Activated T-helper 9 cell treated with anti-CD3 and anti-CD28 coated beads, Interleukin-2, amount 50 U/mL, for 16 hours (primary cell): ENCODE results near the gene THBS2.

Experiments
- DNase-seq: peaks from one replicate; pipeline ENCODE4 v3.0.0-alpha.2; 2020; ENCODE audit warnings: low read depth

Gene THBS2

DNA sequence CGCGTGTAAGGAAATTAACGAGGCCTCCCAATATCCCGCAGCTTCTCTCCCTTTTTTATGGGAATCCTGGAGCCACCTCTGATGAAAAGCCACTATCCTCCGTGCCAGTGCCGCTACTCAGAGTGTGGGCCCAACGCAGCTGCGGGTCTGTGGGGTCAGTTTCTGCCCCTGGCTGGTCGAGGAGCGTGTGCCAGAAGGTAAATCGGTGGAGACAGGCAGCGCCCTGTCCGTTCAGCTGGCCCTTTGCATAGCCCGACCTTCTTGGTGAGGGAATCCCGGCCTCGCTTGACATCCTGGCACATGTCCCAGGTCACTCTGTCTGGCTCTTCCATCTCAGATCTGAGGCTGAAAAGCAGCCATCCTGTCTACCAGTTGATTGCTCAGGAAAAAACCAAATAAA, 4.6 kb downstream of the THBS2 start:
- DNase-seq, result no peak

DNA sequence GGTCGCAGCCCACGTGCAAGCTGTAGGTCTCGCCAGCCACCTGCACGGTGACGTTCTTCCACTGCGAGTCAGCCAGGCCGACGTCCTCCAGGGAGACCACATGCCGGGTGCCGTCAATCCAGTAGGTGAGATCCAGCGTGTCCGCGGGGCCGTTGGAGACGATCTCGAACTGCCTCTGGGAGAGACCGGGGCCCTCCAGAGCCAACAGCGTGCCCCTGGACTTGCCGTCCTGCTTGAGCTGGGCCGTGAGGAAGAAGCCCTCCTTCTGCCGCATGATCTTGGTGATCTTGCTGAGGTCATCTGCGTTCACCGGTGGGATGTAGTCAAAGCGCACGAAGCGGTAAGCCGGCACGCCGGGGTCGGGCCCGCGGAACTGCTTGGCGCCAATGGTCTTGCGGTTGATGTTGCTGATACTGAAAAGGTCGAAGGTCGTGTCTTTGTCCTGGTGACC, 5.1 kb downstream of the THBS2 start:
- DNase-seq, result no peak

DNA sequence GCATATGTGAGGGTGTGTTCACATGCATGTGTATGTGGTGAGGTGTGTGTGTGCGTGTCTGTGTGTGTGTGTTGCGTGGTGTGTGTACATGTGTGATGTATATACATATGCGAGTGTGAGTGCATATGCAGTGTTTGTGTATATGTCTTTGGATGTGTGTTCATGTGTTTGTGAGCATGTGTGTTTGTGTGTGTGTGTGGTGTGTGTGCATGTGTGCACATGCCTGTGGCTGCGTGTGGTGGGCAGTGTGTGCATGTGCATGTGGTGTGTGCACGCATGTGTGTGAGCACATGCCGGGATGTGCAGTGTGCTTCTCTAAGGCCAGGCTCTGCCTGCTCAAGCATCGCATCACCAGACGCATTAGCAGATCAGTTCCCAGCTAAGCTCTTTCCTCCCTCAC, 5.7 kb downstream of the THBS2 start:
- DNase-seq, result no peak

DNA sequence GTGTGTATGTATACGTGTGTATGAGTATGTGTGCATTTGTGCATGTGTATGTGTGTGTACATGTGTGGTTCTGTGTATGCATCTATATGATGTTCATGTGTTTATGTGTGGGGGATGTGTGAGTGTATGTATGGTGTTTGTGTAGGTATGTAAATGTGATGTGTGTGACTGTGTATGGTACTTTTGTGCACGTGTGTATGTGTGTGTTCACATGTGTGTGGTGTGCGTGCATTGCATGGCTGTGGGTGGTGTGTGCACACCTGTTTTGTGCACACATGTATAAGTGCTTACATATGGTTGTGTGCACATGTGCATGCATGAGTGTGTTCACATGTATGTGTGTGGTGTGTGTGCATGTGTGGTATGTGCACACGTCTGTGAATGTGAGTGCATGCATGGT, 6.2 kb downstream of the THBS2 start:
- no peak for DNase-seq

DNA sequence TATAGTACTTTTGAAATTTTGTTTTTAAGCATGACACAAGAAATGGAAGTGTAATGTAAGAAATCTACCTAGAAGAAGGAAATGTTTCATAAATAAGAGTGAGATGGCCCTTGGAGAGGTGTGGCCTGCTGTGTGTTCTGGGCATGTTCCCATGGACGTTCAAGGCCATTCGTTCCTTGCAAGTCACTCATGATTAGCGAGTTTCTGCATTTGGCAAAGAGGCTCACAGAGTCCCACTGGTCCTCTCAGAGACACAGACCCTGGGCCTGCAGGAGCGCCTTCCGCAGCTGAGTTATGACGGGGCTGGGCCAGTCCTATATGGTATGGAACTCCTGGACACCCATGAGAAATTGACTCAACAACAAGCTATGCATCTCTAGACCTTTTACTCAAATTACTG, 7.2 kb downstream of the THBS2 start:
- no peak for DNase-seq

DNA sequence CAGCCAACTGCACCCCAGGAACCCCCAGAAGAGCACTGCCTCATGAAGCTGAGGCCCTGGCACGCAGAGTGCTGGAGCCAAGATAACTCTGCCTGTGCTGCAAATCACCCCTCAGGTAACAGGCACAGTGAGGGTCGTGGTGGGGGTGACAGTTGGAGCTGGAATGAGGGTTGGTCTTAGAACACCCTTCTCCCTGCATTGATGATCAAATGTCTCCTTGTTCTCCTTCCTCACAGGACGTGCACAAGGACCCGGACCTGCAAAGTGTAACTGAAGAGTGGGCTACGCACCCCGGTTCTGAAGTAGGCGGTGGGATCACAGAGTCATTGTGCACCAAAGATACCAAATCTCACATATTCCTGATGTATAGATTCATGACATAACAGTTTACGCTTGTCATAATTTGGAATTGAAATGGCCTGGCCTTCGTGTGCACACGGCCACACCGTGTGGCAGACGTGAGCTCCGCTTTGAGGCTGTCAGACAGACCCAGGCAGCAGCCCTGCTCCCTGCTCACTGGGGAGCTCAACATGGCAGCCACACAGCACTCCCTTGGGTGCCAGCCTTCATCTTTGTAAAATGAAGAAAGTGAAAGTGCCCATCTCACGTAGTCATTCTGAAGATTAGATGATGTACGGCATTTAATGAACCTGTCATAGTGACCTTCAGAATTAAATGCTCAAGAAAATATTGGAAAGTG, 8.8 kb downstream of the THBS2 start:
- no peak for DNase-seq

DNA sequence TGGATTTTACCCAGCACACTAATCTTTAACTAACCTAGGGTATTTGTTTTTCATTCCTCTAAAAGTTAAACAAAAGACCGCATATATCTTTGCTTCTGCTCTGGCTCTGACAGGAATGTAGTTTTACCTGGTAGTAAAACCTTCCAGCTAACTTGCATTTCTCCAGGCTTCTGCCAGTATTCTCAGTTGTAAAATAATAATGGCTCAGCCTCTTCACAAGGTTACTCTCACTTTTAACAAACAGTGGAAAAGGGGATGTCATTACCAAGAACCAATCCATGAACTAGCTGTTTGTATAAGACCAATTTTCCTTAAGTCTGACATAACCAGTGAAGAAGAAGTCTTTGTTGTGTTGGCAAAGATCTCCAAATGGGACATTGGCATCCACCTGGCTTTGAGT, 10.0 kb downstream of the THBS2 start:
- no peak for DNase-seq

DNA sequence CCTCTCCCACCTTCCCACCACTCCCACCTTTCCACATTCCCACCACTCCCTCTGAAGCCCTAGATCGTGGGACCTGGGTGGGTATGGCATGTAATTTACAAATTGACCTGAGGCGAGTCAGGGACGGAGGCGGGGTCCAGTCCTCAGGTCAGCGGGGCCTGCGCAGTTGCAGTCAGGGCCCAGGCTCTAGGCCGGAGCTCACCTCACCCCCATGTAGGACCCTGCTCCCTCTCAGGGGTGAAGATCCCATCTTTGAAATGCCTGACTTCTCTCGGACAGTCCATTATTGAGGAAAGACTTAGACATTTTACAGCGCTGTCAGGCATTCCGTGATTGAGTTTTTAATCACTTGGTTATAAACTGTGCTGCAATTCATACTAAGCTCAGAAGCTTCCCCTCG, 10.5 kb downstream of the THBS2 start:
- DNase-seq, result no peak

DNA sequence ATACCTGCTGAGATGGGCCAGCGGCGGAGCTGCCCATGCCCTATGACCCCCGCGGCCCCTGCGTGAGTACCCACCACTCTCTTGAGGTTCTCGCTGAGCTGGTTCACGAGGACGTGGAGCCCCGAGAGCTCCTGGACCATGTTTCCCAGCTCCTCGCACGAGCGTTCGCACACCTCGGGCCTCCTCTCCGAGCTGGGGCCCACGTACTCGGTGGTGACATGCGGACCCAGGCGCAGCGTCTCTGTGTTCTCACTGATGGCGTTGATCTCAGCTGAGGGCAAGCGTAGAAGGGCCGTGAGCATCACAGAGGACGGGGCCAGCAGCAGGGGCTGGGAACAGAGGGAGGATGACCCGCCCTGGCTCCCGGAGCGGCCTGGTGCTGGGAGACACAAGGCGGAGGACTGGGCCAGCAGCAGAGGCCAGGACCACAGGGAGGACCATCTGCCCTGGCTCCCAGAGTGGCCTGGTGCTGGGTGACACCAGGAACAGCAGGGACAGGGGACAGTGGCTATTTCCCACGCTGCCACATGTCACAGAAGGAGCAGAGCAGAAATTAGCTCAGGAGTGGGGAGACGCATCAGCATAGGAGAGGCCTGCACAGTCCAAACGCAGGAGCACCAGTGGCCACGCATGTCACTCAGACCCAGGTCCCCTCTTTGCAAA, 11.8 kb downstream of the THBS2 start:
- no peak for DNase-seq

DNA sequence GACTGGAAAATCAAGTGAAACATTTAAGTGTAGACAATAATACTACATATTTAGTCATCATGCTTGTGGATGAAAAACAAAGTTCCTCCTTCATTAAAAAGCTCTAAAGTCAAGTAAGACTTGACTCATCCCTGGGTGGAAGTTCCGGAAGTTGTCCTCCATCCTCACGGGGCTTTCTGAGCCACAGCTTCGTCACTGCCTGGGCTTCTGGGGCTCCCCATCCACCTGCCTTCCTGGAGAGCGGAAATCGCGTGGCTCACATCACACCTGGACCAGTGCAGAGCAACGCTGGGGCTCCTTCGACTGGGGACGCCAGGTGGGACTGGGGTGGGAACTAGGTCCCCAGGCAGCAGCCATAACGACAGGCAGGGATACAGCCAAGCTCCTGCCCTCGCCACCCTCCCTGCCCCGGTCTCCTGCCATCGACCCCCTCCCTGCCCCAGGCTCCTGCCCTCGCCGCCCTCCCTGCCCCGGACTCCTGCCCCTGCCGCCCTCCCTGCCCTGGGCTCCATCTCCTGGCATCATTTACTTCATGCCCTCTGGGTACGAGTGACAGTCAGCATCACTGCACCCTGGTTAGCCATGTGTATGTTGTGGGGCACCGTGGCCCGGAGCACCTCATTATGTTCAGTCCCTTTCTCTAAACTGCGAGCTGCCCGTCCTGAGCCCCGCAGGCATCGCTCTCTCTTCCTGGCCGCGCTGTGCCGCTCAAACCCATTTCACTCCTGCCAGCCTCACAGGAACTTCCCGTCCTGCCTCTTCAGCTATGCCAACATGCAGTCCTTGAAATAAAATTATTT, 12.9 kb downstream of the THBS2 start:
- DNase-seq, result no peak

DNA sequence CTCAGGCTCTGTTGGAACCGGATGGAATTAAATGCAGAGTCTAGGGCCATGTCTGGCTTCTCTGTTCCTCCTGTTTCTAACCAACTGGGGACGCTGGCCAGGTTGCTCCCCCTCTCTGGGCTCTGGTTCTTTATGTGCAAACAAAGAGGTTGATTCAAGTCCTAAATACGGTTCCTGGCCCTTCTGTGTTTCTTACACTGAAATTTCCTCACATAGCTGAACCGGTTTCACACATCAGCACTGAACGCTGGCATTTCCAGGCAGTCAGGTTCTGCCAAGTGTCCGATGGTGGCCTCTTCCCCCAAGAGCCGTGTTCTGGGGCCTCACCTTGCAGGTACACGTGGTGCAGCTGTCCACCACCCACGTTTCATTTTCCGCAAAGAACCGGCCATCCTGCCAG, 13.5 kb downstream of the THBS2 start:
- no peak for DNase-seq

DNA sequence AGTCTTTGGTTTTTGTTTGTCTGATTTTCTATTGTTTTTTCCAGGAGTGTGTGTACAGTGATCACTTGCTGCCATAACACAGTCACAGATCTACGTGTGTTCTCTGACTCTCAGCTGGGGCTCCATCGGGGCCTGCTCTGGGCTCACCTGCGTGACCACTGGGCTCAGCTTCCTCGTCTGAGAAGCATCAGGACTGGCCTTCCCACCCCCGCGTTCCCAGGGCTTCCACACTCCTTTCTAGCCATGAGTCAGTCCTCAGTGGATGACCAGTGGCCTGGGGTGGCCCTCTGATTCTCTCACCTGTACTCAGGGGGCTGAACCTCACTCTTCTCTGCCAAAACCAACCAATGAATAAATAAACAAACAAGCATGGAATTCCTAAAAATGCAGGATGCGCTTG, 14.5 kb downstream of the THBS2 start:
- no peak for DNase-seq

DNA sequence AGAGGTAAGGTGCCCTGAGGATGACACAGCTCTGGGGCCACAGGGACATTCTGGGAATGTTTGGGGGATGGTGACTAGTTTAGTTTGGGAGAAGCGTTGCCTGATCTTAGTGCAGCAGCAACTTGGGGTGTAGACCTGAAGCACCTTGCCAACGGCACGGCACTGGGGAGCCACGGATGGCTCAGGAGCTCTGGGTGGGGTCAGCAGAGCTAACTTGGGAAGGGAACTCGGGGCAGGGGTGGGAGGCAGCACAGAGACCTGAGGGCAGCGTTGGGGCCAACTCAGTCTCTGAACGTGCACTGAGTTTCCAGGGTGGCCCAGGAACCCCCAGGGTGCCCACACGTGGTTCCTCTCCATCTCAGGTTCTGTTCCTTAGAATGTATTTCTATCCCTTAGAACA, 14.9 kb downstream of the THBS2 start:
- no peak for DNase-seq

DNA sequence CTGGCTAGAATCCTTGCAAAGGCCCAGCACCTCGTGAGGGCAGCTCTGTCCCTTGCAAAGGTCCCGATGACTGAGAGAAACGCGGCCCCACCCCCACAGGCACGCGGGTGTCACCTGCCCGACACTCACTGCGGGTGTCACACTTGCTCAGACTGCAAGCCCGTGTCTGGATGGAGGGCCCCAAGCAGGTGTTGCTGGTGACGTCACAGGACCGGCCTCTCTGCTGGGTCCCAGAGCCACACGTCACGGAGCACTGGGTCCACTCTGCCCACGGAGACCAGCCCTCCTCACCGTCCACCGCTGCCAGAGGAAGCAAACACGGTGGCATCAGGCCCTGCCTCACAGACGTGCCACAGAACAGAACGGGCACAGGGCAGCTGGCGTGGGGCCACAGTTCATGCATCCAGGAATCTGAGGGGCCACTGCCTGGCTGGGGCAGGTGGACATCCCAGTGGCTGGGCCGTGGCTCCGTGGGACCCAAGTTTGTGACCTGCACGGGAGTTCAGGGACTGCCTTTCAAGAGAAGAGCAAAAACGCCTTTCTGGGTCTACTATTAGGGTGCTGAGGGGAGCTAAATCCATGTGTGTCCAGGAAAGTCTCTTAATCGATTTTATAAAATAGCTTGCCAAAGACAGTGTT, 16.0 kb downstream of the THBS2 start:
- DNase-seq, result no peak

DNA sequence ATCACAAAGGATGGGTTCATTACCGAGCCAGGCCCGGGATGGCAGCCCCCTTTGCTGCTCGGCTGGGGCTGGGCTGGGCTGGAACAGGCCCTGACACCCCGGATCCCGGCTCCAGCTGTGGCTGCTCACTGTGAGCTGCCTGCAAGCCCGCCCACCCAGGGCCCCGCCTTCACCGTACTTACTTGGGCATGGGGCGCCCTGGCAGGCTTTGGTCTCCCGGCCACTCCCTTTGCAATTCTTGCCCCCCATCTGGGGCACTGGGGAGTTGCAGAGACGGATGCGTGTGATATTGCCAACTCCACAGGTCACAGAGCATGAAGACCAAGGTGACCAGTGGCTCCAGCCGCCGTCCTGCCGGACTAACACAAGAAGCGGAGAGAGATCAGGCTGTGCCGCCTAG, 16.7 kb downstream of the THBS2 start:
- no peak for DNase-seq

DNA sequence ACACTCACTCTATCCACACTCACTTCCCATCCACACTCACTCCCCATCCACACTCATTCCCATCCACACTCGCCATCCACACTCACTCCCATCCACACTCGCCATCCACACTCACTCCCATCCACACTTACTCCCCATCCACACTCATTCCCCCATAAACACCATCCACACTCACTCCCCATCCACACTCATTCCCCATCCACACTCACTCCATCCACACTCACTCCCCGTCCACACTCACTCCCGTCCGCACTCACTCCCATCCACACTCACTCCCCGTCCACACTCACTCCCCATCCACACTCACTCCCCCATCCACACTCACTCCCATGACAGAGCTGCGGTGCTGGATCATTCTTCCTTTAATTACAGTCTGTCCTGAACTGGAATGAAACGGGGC, 17.1 kb downstream of the THBS2 start:
- no peak for DNase-seq

DNA sequence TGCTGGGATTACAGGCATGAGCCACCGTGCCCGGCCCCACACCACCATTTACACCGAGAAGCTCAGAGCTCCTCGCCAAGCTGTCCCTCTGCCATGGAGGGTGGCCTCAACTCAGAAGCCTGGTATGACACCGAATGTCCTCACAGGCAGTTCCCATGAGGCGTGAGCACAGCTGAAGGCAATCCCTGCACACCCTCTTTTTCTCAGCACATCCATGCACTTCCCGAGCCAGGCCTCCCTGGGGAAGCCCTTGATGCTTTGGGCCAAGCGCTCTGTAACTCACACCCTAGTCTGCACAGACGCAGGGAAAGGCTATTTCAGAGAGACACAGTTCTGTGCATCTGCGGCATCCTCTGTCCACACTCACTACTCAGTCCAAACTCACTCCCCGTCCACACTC, 18.4 kb downstream of the THBS2 start:
- DNase-seq, result no peak

DNA sequence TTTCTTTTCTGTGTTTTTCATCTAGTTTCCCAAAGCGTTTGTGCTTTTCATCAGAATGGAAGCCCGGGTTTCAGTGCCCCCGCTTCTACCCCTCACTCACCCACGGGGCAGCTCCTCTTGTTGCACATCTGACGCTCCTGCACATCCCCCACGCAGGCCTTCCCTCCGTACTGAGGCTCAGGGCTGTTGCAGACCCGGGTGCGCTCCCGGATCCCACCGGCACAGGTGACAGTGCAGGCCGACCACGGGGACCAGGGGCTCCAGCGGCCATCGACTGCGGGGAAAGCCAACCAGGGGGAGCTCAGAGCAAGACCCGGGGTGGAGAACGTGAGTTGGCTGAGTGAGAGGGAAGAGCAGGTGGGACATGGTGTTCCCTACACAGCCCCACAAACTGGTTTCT, 19.0 kb downstream of the THBS2 start:
- no peak for DNase-seq

DNA sequence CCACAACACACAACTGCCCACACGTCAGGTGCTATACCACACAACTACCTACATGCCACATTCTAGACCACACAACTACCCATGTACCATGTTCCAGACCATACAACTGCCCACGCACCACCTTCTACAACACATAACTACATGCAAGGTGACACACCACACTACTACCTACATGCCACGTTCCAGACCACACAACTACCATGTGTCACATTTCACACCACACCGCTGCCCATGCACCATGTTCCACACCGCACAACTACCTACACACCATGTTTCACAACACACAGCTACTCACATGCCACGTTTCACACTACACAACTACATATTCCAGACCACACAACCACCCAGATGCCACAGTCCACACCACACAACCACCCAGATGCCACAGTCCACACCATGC, 19.8 kb downstream of the THBS2 start:
- DNase-seq, result no peak

DNA sequence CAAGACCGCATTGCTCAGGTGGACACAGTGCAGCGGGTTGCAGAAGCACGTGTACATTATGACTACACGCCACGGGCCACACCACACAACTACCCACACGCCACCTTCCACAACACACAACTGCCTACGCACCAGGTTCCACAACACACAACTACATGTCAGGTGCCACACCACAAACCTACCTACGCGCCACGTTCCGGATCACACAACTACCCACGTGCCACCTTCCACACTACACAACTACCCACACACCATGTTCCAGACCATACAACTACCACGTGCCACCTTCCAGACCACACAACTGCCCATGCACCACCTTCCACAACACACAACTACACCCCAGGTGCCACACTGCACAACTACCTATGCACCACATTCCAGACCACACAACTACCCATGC, 20.5 kb downstream of the THBS2 start:
- DNase-seq, result no peak

DNA sequence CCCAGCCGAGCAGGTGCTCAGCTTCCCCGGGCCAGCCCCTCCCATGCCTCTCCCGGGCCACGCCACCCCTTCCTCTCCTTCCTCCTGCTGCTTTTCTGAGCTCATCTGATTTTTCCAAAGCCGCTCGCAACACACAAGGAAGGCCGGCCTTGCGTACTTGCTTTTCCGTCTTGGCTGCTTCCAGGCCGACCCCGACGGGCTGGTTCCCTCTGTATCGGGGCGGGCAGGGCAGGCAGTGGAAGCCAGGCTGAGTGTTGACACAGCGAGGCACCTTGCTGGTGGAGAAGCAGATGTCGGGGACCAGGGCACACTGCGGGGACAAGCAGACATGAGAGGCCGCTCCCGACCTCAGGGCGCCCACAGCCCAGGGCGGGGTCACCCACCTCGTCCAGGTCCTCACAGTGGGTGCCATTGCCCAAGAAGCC, 21.1 kb downstream of the THBS2 start:
- DNase-seq, result no peak

DNA sequence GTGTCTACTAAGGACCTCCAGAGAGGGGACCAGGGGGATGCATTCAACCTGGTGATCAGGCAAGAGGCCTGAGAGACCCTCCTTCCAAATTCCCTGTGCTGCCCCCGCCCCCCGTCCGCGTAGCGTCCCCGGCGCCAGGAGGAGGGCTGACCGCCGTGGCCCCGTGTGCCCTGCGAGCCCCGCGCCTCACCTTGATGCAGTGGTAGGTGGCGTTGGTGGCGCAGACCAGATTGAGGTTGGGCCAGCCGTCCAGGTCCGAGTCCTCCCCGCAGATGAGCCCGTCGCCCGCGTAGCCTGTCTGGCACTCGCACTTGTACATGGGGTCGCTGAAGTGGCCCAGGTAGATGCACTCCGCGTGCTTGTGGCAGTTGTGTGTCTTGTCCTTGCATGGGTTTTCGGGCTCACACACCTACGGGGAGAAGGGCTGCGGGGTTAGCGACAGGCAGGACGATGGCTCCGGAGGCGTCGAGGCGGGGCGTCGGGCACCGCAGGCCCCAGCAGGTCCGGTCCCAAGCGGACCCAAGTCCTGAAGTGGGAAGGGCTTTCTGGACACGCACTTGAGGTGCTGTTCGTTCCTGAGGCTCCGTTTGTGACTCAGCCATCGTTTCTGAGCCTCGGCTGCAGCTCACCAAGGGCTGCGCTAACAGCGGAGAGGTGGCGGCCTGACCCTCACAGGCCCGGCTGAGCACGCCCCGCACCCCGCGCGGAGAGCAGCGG, 21.7 kb downstream of the THBS2 start:
- no peak for DNase-seq
